ENCODE data around the gene COPA.

Gene COPA

GRCh38 chr1:160360227-160360695, 17.2 kb upstream of the COPA start:
- Histone ChIP-seq H3K36me3 (peaks cover 63% of the 10 kb centered on the region), H3K4me1 (ENCODE audit: control insufficient read depth in 1 of 2, insufficient read depth in 1 of 2, low read depth in 1 of 2, low read length in 1 of 2) (no peaks in the 10 kb centered on the region), H3K4me3 (ENCODE audit: low read depth in 1 of 2, low read length in 1 of 2) (no peak overlapping the region), H3K27ac (no peak overlapping the region), H3K27me3 (no peaks in the 10 kb centered on the region), H3K9me3 (no peaks in the 10 kb centered on the region)
- TF ChIP-seq CTCF (IDR thresholded peaks at IDR 0.05), result no peak

- Histone ChIP-seq H3K27ac (no peak overlapping the region), H3K4me1 (ENCODE audit: control insufficient read depth in 1 of 2, insufficient read depth in 1 of 2, low read depth in 1 of 2, low read length in 1 of 2) (no peaks in the 10 kb centered on the region), H3K36me3 (peaks cover 69% of the 10 kb centered on the region)
Measured at GRCh38 chr1:160359559-160360226, 16.6 kb upstream of the COPA start.

GRCh38 chr1:160358073-160358472, 15.0 kb upstream of the COPA start:
- no peaks in the 10 kb centered on the region for H3K27me3 ChIP-seq
- peaks cover 85% of the 10 kb centered on the region for H3K36me3 ChIP-seq
- no peak overlapping the region for H3K4me3 ChIP-seq (ENCODE audit: low read depth in 1 of 2, low read length in 1 of 2)
- no peaks in the 10 kb centered on the region for H3K4me1 ChIP-seq (ENCODE audit: control insufficient read depth in 1 of 2, insufficient read depth in 1 of 2, low read depth in 1 of 2, low read length in 1 of 2)
- TF ChIP-seq CTCF (IDR thresholded peaks at IDR 0.05), result no peak
- no peak overlapping the region for H3K27ac ChIP-seq
- no peaks in the 10 kb centered on the region for H3K9me3 ChIP-seq

More at GRCh38 chr1:160359559-160360226, 16.6 kb upstream of the COPA start:
- no peak for TF ChIP-seq CTCF (IDR thresholded peaks at IDR 0.05)
- no peaks in the 10 kb centered on the region for H3K27me3 ChIP-seq
- H3K4me3 ChIP-seq (ENCODE audit: low read depth in 1 of 2, low read length in 1 of 2), result no peak overlapping the region
- H3K9me3 ChIP-seq, result no peaks in the 10 kb centered on the region

- H3K36me3 ChIP-seq, result peaks cover 91% of the 10 kb centered on the region
- no peak overlapping the region for H3K4me3 ChIP-seq (ENCODE audit: low read depth in 1 of 2, low read length in 1 of 2)
- H3K27ac ChIP-seq, result no peak overlapping the region
- H3K4me1 ChIP-seq (ENCODE audit: control insufficient read depth in 1 of 2, insufficient read depth in 1 of 2, low read depth in 1 of 2, low read length in 1 of 2), result no peaks in the 10 kb centered on the region
- H3K9me3 ChIP-seq, result no peaks in the 10 kb centered on the region
- H3K27me3 ChIP-seq, result no peaks in the 10 kb centered on the region
- TF ChIP-seq CTCF (IDR thresholded peaks at IDR 0.05), result no peak
Measured at GRCh38 chr1:160357286-160358002, 14.4 kb upstream of the COPA start.

- Histone ChIP-seq H3K4me1 (ENCODE audit: control insufficient read depth in 1 of 2, insufficient read depth in 1 of 2, low read depth in 1 of 2, low read length in 1 of 2) (no peaks in the 10 kb centered on the region), H3K4me3 (ENCODE audit: low read depth in 1 of 2, low read length in 1 of 2) (no peak overlapping the region), H3K9me3 (no peaks in the 10 kb centered on the region), H3K27me3 (no peaks in the 10 kb centered on the region), H3K27ac (no peak overlapping the region), H3K36me3 (peaks cover 98% of the 10 kb centered on the region)
- TF ChIP-seq CTCF (IDR thresholded peaks at IDR 0.05), result no peak
Measured at GRCh38 chr1:160354388-160354985, 11.4 kb upstream of the COPA start.

All from neutrophil (primary cell).